Measurements from ENCODE around the gene TNIK.
"Not testable (repeated sequence)": the region's sequence is repeated elsewhere in the genome, so short reads cannot be mapped to it uniquely, and the experiment has no call there.

DNA sequence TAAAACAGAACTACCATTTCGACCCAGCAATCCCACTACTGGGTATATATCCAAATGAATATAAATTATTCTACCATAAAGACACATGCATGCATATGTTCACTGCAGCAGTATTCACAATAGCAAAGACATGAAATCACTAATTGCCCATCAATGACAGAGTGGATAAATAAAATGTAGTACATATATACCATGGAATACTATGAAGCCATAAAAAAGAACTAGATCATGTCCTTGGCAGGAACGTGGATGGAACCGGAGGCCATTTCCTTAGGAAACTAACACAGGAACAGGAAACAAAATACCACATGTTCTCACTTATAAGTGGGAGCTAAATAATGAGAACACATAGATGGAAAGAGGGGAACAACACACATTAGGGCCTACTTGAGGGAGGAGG is 154.4 kb downstream of the TNIK start:
- TF ChIP-seq, protein P1, sequence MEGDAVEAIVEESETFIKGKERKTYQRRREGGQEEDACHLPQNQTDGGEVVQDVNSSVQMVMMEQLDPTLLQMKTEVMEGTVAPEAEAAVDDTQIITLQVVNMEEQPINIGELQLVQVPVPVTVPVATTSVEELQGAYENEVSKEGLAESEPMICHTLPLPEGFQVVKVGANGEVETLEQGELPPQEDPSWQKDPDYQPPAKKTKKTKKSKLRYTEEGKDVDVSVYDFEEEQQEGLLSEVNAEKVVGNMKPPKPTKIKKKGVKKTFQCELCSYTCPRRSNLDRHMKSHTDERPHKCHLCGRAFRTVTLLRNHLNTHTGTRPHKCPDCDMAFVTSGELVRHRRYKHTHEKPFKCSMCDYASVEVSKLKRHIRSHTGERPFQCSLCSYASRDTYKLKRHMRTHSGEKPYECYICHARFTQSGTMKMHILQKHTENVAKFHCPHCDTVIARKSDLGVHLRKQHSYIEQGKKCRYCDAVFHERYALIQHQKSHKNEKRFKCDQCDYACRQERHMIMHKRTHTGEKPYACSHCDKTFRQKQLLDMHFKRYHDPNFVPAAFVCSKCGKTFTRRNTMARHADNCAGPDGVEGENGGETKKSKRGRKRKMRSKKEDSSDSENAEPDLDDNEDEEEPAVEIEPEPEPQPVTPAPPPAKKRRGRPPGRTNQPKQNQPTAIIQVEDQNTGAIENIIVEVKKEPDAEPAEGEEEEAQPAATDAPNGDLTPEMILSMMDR (IDR thresholded peaks at IDR 0.05; ENCODE audit: low read depth, low read length, missing input control), result not testable (repeated sequence)
- not testable (repeated sequence) for TF ChIP-seq SP1, YY1, HNF4G, JUND (IDR thresholded peaks at IDR 0.05)
- TF ChIP-seq, protein P2, sequence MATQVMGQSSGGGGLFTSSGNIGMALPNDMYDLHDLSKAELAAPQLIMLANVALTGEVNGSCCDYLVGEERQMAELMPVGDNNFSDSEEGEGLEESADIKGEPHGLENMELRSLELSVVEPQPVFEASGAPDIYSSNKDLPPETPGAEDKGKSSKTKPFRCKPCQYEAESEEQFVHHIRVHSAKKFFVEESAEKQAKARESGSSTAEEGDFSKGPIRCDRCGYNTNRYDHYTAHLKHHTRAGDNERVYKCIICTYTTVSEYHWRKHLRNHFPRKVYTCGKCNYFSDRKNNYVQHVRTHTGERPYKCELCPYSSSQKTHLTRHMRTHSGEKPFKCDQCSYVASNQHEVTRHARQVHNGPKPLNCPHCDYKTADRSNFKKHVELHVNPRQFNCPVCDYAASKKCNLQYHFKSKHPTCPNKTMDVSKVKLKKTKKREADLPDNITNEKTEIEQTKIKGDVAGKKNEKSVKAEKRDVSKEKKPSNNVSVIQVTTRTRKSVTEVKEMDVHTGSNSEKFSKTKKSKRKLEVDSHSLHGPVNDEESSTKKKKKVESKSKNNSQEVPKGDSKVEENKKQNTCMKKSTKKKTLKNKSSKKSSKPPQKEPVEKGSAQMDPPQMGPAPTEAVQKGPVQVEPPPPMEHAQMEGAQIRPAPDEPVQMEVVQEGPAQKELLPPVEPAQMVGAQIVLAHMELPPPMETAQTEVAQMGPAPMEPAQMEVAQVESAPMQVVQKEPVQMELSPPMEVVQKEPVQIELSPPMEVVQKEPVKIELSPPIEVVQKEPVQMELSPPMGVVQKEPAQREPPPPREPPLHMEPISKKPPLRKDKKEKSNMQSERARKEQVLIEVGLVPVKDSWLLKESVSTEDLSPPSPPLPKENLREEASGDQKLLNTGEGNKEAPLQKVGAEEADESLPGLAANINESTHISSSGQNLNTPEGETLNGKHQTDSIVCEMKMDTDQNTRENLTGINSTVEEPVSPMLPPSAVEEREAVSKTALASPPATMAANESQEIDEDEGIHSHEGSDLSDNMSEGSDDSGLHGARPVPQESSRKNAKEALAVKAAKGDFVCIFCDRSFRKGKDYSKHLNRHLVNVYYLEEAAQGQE (IDR thresholded peaks at IDR 0.05), result not testable (repeated sequence)
